ENCODE results near the gene CMSS1. TPM values are rescaled to one million over a fixed set of nuclear protein-coding genes. Genes with fewer than 3 reads are reported as not detected.
A peak's percentile ranks its signal among the peaks of the same experiment; 100 is the strongest.

The CMSS1 gene
- 10 to 100 TPM; 34.8 to 37.2 TPM for total RNA-seq

DNA sequence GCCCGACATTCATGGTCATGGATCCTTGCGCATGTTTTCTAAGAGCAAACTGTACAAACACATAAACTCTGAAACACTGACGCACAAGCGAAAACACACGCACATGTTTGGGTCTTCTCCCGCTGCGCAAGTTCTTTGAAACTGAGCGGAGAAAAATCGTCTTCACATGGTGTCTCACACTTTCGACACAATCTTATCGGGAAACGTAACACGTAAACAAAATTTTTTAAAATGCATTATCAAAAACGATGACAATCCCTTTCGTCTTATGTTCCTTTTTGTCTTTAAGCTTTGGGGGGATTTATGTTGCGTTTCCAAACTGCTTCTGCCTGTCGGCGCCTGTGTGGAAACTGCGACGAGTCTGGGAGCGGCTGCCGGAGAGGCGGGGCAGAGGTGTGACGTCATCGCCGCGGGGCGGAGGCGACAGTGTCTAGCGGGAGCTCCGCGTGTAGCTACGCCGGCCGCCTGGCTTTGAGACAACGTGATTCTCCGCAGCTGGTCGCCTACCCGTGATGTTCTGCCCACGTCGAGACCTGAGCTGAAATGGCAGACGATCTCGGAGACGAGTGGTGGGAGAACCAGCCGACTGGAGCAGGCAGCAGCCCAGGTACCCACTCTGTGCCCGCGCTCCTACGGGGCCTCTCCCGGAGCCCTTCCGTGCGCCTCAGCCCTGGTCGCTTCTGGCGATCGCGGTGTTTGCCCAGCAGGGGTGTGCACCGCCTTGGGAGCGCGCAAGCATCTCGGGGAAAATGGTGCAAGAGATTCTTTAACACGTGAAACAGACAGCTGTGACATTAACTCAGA, at the start of gene CMSS1:
TSS of gene CMSS1 (plus strand) at position 426 of the 804 bp plus-strand sequence.
- H3K4me3 Mint-ChIP-seq = peak within 1 kb of the TSS; percentile 84
- no peaks in the 10 kb centered on the region for H3K27me3 Mint-ChIP-seq
- H3K36me3 Mint-ChIP-seq (ENCODE audit: low read depth) = peaks cover 4% of the 10 kb centered on the region
- H3K27ac Mint-ChIP-seq = peak within 1 kb of the TSS; percentile 96
- ChIA-PET CTCF (interaction anchor here (0.6 to 1.5 kb wide), 10 partner anchors 10 to 882 kb away, joined by 3 to 6 read pairs (median 3); partner anchors contain the start of genes LNP1, TBC1D23 and TOMM70), POLR2A (no interaction called here)
- H3K9me3 Mint-ChIP-seq = no peaks in the 10 kb centered on the region
- peak; percentile 94 for DNase-seq
- H3K4me1 Mint-ChIP-seq = peaks cover 34% of the 10 kb centered on the region

DNA sequence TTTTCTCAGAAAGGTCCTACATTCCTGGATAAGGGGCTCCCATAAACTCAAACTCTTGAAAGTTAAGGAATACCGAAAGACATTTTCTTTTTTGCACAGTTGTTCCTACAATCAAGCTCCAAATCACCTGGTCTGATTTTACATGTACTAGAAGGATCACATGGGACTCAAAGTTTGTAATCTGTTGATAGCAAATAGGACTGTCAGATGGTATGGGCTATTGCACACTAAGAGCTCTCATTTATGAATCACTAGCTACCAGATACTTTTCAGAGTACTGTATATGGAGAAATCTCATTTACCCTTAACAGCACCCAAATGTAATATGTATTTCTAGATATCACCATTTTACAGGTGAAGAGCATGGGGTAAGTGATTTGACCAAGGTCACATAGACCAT, 49.5 kb upstream of the CMSS1 start:
- CTCF ChIA-PET = no interaction called here
- H3K36me3 Mint-ChIP-seq (ENCODE audit: low read depth) = no peaks in the 10 kb centered on the region
- no peak overlapping the region for H3K4me3 Mint-ChIP-seq
- H3K27ac Mint-ChIP-seq = no peak overlapping the region
- DNase-seq = no peak
- POLR2A ChIA-PET = no interaction called here
- H3K27me3 Mint-ChIP-seq = no peaks in the 10 kb centered on the region
- no peaks in the 10 kb centered on the region for H3K4me1 Mint-ChIP-seq
- H3K9me3 Mint-ChIP-seq = no peaks in the 10 kb centered on the region

DNA sequence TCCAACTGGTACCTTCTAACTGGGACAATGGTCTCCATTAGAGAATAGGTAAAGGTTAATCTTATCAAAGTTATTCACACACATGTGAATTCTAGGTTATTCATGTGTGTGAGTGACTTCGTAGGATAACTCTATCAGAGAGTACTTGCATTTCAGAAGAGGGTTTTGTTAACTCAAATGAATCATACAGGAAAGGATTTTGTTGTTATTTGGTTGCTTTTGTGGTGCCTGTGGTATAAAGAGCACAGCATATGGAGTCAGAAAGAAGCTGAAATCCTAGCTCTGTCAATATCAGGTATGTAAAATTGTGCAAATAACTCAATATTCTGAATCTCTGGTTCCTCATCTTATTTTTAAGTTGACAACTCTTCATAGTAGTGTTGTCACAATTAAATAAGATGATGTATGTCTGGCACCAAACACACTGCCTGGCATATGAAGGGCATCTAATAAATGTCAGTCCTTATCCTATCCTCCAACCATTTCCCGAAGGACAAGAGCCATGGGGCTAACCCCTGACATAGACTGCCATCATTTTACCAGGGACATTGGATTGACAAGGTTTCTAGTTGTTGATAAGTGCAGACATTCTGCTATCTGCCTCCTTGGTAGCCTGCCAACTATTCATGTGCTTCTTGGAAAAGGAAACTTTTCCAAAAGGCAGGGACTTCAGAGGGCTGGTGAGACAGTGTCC, 48.7 kb upstream of the CMSS1 start:
- no peaks in the 10 kb centered on the region for H3K36me3 Mint-ChIP-seq (ENCODE audit: low read depth)
- no peaks in the 10 kb centered on the region for H3K9me3 Mint-ChIP-seq
- H3K27ac Mint-ChIP-seq = no peak overlapping the region
- ChIA-PET POLR2A (no interaction called here), CTCF (no interaction called here)
- H3K4me1 Mint-ChIP-seq = no peaks in the 10 kb centered on the region
- DNase-seq = no peak
- no peak overlapping the region for H3K4me3 Mint-ChIP-seq
- no peaks in the 10 kb centered on the region for H3K27me3 Mint-ChIP-seq

DNA sequence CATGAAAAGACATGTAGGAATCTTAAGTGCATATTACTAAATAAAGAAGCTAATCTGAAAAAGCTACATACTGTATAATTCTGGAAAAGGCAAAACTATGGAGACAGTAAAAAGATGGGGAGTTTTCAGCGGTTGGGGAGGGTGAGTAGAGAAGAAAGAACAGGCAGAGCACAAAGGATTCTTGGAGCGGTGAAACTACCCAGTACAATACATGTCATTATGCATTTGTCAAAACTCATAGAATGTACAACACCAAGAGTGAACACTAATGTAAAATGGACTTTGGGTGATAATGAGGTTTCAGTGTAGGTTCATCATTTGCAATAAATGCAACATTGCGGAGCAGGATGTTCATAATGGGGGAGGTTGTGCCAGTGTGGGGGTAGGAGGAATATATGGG, 45.5 kb upstream of the CMSS1 start:
- H3K4me3 Mint-ChIP-seq = no peak overlapping the region
- H3K4me1 Mint-ChIP-seq = no peaks in the 10 kb centered on the region
- ChIA-PET POLR2A (no interaction called here), CTCF (no interaction called here)
- no peaks in the 10 kb centered on the region for H3K9me3 Mint-ChIP-seq
- H3K27ac Mint-ChIP-seq = no peak overlapping the region
- peaks cover 3% of the 10 kb centered on the region for H3K27me3 Mint-ChIP-seq
- H3K36me3 Mint-ChIP-seq (ENCODE audit: low read depth) = no peaks in the 10 kb centered on the region
- no peak for DNase-seq

DNA sequence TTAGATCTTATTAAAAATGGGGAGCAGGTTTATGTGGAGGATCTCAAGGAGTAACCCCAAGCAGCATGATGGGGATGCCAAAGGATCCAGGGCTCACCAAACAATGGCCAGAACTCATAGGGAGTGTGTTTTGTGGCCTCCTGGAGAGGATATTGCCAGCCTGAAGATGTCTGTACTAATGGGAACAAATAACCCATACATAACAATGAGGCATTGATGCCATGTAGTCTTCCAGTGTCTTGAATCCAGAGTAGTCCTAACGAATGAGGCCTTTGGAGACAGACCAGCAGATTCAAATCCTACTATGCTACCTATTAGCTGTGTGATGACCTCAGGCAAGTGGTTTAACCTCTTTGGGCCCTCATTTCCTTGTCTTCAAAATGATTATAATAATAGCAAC, 45.0 kb upstream of the CMSS1 start:
- CTCF ChIA-PET = no interaction called here
- no peak overlapping the region for H3K27ac Mint-ChIP-seq
- H3K9me3 Mint-ChIP-seq = no peaks in the 10 kb centered on the region

DNA sequence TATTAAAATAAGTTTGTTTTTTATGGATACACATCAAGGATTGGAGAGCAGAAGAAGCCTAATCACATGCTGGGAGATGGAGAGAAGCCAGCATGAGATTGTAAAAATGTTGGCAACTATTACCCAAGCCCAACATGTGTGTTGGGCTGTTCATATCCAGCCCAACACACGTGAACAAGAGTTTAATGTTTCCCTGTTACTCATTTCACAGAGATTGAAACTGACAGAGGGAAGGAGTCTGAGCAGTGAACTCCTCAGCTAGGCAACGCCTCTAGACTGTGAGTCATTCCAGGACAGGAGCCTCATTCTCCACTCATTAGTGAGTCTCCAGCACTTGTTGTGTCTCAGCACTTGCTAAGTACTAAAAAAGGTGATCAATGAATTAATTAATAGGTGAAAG, 43.2 kb upstream of the CMSS1 start:
- H3K4me3 Mint-ChIP-seq = no peak overlapping the region
- ChIA-PET POLR2A (no interaction called here), CTCF (no interaction called here)
- DNase-seq = no peak
- H3K4me1 Mint-ChIP-seq = no peaks in the 10 kb centered on the region
- no peak overlapping the region for H3K27ac Mint-ChIP-seq
- peaks cover 12% of the 10 kb centered on the region for H3K27me3 Mint-ChIP-seq
- no peaks in the 10 kb centered on the region for H3K9me3 Mint-ChIP-seq
- H3K36me3 Mint-ChIP-seq (ENCODE audit: low read depth) = no peaks in the 10 kb centered on the region

More for the DNA sequence above, 45.0 kb upstream of the CMSS1 start:
- Mint-ChIP-seq H3K36me3 (ENCODE audit: low read depth) (no peaks in the 10 kb centered on the region), H3K4me3 (no peak overlapping the region), H3K27me3 (peaks cover 3% of the 10 kb centered on the region), H3K4me1 (no peaks in the 10 kb centered on the region)
- POLR2A ChIA-PET = no interaction called here
- no peak for DNase-seq

DNA sequence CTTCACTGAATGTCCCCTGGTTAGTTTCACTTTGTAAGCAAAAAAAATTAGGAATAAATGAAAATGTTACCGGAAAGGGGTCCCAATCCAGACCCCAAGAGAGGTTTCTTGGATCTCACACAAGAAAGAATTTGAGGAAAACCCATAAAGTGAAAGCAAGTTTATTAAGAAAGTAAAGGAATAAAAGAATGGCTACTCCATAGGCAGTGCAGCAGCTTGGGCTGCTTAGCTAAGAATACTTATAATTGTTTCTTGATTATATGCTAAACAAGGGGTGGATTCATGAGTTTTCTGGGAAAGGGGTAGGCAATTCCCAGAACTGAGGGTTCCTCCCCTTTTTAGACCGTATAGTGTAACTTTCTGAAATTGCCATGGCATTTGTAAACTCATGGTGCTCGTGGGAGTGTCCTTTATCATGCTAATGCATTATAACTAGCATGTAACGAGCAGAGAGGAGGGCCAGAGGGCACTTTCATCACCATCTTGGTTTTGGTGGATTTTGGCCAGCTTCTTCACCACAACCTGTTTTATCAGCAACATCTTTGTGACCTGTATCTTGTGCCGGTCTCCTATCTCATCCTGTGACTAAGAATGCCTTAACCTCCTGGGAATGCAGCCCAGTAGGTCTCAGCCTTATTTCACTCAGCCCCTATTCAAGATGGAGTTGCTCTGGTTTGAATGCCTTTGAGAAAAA, 41.0 kb upstream of the CMSS1 start:
- no peak overlapping the region for H3K27ac Mint-ChIP-seq
- peaks cover 24% of the 10 kb centered on the region for H3K27me3 Mint-ChIP-seq
- no peak overlapping the region for H3K4me3 Mint-ChIP-seq
- no peaks in the 10 kb centered on the region for H3K9me3 Mint-ChIP-seq
- ChIA-PET CTCF (interaction anchor here (0.8 kb wide), 1 partner anchor 15 kb away, joined by 3 read pairs; no protein-coding TSS in a partner anchor), POLR2A (no interaction called here)
- H3K4me1 Mint-ChIP-seq = no peaks in the 10 kb centered on the region
- DNase-seq = no peak
- no peaks in the 10 kb centered on the region for H3K36me3 Mint-ChIP-seq (ENCODE audit: low read depth)

DNA sequence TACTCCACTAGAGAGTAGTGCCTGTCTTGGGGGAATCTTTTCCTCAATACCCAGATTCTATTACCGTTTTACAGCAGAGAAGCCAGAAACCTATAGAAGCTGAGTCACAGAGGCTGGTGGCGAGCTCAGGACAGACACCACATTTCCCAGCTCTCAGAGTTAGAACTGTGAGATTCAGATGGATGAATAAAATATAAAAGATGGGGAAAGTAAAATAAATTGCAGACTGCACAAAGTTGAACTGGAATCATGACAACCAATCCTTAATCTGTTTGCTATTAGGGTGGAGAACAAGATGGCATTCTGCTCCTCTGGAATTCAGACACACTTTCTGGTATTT, 40.5 kb upstream of the CMSS1 start:
- Mint-ChIP-seq H3K36me3 (ENCODE audit: low read depth) (no peaks in the 10 kb centered on the region), H3K27ac (no peak overlapping the region), H3K27me3 (peaks cover 26% of the 10 kb centered on the region), H3K9me3 (no peaks in the 10 kb centered on the region), H3K4me3 (no peak overlapping the region), H3K4me1 (no peaks in the 10 kb centered on the region)
- no peak for DNase-seq
- ChIA-PET POLR2A (no interaction called here), CTCF (no interaction called here)

DNA sequence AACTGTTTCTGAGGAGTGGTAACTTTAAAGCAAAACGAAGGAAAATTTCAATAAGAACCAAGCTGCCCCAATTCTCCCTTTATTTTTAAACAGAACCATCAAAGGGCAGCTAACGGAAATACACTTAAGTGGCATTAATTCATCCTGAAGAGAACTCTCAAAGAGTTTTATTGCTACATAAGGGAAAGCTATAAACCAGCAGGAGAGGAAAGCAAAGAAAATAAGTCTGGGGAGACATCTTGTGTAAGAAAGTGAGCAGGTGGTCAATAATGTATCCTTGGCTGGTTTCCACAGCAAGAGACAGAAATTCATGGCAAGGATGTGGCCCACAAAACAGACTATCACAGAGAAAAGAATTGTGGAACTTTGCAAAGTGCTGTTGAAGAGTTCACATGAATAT, 40.0 kb upstream of the CMSS1 start:
- H3K4me3 Mint-ChIP-seq = no peak overlapping the region
- peaks cover 26% of the 10 kb centered on the region for H3K27me3 Mint-ChIP-seq
- H3K27ac Mint-ChIP-seq = no peak overlapping the region
- POLR2A ChIA-PET = no interaction called here
- no peaks in the 10 kb centered on the region for H3K9me3 Mint-ChIP-seq
- no peaks in the 10 kb centered on the region for H3K36me3 Mint-ChIP-seq (ENCODE audit: low read depth)
- no peak for DNase-seq
- CTCF ChIA-PET = no interaction called here
- no peaks in the 10 kb centered on the region for H3K4me1 Mint-ChIP-seq

DNA sequence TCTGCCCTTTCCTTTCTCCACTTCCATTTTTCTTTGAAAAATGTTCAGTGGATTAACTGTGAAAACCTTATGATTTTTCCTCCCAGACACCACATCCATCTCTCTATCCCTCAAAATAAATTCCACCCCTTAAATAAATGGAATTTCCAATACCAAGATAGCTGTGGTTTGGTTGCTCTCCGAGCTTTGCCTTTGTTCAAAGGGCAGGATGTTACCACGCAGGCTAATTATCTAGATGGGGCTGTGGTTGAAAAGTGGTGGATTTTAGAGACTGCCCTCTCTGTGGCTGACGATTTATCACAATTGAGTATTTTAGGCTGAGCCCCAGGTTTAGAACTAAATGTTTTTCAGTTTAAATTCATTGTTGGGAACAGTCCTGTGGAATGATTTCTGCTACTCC, 36.9 kb upstream of the CMSS1 start:
- H3K4me1 Mint-ChIP-seq = no peaks in the 10 kb centered on the region
- no peak overlapping the region for H3K27ac Mint-ChIP-seq
- POLR2A ChIA-PET = no interaction called here
- peaks cover 36% of the 10 kb centered on the region for H3K27me3 Mint-ChIP-seq
- no peak overlapping the region for H3K4me3 Mint-ChIP-seq
- no peaks in the 10 kb centered on the region for H3K36me3 Mint-ChIP-seq (ENCODE audit: low read depth)
- DNase-seq = no peak
- CTCF ChIA-PET = interaction anchor here (1.2 kb wide), 1 partner anchor 93 kb away, joined by 3 read pairs; no protein-coding TSS in a partner anchor
- H3K9me3 Mint-ChIP-seq = no peaks in the 10 kb centered on the region

DNA sequence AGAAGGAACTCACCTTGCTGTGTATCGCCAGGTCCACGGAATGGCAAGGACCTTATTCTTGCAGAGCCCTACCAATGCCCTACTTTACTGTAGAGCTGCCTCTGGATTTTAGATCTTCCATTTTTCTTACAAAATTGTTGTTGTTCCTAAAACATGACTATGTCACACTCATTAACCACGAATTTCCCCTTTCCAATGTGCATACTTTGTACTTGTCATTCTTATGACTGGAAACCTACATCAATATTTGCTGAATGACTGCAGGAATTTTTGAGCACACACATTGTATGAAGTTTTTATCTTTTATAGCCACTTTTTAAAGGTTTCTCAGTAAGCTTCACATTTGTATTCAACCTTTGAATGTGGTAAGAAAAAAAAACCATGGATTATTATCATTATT, 35.9 kb upstream of the CMSS1 start:
- ChIA-PET CTCF (interaction anchor here (0.6 kb wide), 1 partner anchor 973 kb away, joined by 4 read pairs; no protein-coding TSS in a partner anchor), POLR2A (no interaction called here)
- Mint-ChIP-seq H3K4me3 (no peak overlapping the region), H3K4me1 (no peaks in the 10 kb centered on the region), H3K36me3 (ENCODE audit: low read depth) (no peaks in the 10 kb centered on the region), H3K27me3 (peaks cover 42% of the 10 kb centered on the region), H3K9me3 (no peaks in the 10 kb centered on the region), H3K27ac (no peak overlapping the region)
- DNase-seq = no peak

DNA sequence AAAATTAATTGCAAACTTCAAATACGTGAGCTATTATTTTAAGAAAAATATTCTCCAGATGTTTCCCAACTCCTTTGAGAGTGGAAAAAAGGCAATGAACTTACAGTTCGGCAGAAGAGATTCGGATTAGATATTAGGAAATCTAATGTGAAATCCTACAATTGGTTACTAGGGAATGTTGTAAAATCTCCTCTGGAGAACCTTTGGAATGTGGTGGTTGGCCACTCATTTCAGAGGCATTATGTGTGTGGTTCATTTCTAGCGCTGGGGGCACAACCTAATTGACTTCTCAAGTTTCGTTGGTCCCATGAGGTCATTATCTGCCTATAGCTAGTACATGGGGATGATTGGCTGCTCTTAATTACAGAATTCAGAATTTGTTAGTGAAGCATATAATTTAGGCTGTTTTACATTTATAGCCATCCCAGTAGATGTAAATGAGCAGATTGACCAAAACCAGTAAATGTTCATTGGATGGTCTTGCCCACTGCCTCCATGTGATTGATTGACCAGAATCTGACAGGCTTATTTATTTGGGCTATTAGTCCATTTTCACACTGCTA, 34.6 kb upstream of the CMSS1 start:
- no peak for DNase-seq
- H3K27me3 Mint-ChIP-seq = peaks cover 48% of the 10 kb centered on the region
- H3K4me3 Mint-ChIP-seq = no peak overlapping the region
- H3K36me3 Mint-ChIP-seq (ENCODE audit: low read depth) = no peaks in the 10 kb centered on the region
- no peaks in the 10 kb centered on the region for H3K4me1 Mint-ChIP-seq
- H3K9me3 Mint-ChIP-seq = no peaks in the 10 kb centered on the region
- no peak overlapping the region for H3K27ac Mint-ChIP-seq
- POLR2A ChIA-PET = no interaction called here
- CTCF ChIA-PET = interaction anchor here (0.6 kb wide), 1 partner anchor 957 kb away, joined by 3 read pairs; no protein-coding TSS in a partner anchor

Measured in activated CD4-positive, alpha-beta T cell treated with anti-CD3 and anti-CD28 coated beads, Interleukin-2, amount 10 ng/mL, durations not matched to agents 7 days and 5 days (primary cell).